Esophagus (tissue), 2 donors: ENCODE measurements around the gene APBB2. TPM values are rescaled to one million over a fixed set of nuclear protein-coding genes. Genes with fewer than 3 reads are reported as not detected.

Experiments
- H3K27ac ChIP-seq, 2 donors: one replicate each; pipeline ENCODE4 v1.5.1; 2013; ENCODE audit warnings: low read depth in 2 of 2, mild to moderate bottlenecking in 2 of 2, inconsistent platforms in 1 of 2, low read length in 1 of 2, moderate library complexity in 1 of 2
- H3K27me3 ChIP-seq, 2 donors: one replicate each; pipeline ENCODE4 v1.6.1; 2013; ENCODE audit warnings: low read length in 2 of 2, control low read depth in 1 of 2, mild to moderate bottlenecking in 1 of 2; ENCODE audit not compliant: insufficient read depth in 2 of 2, control insufficient read depth in 1 of 2
- H3K36me3 ChIP-seq, 2 donors: one replicate each; pipeline ENCODE4 v1.6.1; 2013; ENCODE audit warnings: low read length in 1 of 2; ENCODE audit not compliant: control insufficient read depth in 2 of 2, insufficient read depth in 2 of 2
- H3K4me1 ChIP-seq, 2 donors: one replicate each; pipeline ENCODE4 v1.6.1; 2013; ENCODE audit warnings: low read length in 1 of 2; ENCODE audit not compliant: control insufficient read depth in 2 of 2, insufficient read depth in 2 of 2
- H3K4me3 ChIP-seq, 2 donors: one replicate each; pipeline ENCODE4 v1.5.1; 2013; ENCODE audit warnings: low read length in 2 of 2, mild to moderate bottlenecking in 2 of 2, low read depth in 1 of 2, moderate library complexity in 1 of 2
- H3K9me3 ChIP-seq, 2 donors: one replicate each; pipeline ENCODE4 v1.6.1; 2013; ENCODE audit warnings: mild to moderate bottlenecking in 2 of 2, low read depth in 1 of 2, low read length in 1 of 2, moderate library complexity in 1 of 2; ENCODE audit not compliant: control insufficient read depth in 2 of 2, insufficient read depth in 1 of 2
- WGBS, 2 donors: extraction: QIAGEN DNeasy Blood & Tissue Kit; methylation state at CpG; one replicate each; pipeline ENCODE4 v1.1.7; 2013; 5-methylcytosine and 5-hydroxymethylcytosine counted together
- polyA plus RNA-seq, 2 donors: library from polyadenylated mRNA; stranded (reverse); fragments of 200-250 nt; gene quantifications; one replicate each; pipeline ENCODE4 v1.2.3, GENCODE V29; 2013
- donor health status: healthy with polysubstance abuse.
- donor health status: Bipolar disorder and iron deficiency.

The APBB2 gene
- polyA plus RNA-seq, 2 donors, result 3.0 to 4.0 TPM

GRCh38 chr4:40850496-40850895 lies 363.8 kb downstream of the APBB2 start:
- Histone ChIP-seq H3K4me1 (no peaks in the 10 kb centered on the region), H3K36me3 (no peaks in the 10 kb centered on the region), H3K27ac (no peak overlapping the region), H3K4me3 (no peak overlapping the region), H3K9me3 (no peaks in the 10 kb centered on the region), H3K27me3 (no peaks in the 10 kb centered on the region)
- 86 to 88% methylated on average over 4 of the region's 4 CpGs for WGBS, 2 donors

DNA sequence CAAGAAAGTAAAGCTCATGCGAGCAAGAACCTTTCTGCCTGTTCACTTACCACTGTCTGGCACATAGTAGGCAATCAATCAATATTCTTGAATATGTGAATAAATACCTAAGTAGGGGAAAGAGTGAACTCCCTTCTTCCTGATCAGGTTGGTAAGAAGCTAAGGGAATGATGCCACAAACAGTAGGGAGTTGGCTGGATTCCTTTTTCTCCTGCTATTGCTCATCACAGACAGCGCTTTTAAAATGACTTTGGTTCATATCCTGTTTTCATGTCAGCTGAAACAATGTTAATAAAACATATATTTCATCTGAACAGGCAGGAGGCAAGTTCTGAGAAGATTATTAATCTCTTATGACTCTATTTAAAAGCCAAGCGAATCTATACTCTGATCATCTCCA lies 365.4 kb downstream of the APBB2 start:
- 69 to 74% methylated on average over 3 of the region's 3 CpGs for WGBS, 2 donors
- Histone ChIP-seq H3K9me3 (no peaks in the 10 kb centered on the region), H3K36me3 (no peaks in the 10 kb centered on the region), H3K4me1 (no peaks in the 10 kb centered on the region), H3K4me3 (no peak overlapping the region), H3K27ac (no peak overlapping the region), H3K27me3 (no peaks in the 10 kb centered on the region)

- H3K27ac ChIP-seq, result no peak overlapping the region
- no peaks in the 10 kb centered on the region for H3K36me3 ChIP-seq
- no peak overlapping the region for H3K4me3 ChIP-seq
- no peaks in the 10 kb centered on the region for H3K27me3 ChIP-seq
- no peaks in the 10 kb centered on the region for H3K9me3 ChIP-seq
- no peaks in the 10 kb centered on the region for H3K4me1 ChIP-seq
- 85% methylated on average over 5 of the region's 5 CpGs for WGBS, 2 donors
Observed at GRCh38 chr4:40848251-40848650, 366.1 kb downstream of the APBB2 start.

GRCh38 chr4:40846532-40846931 lies 367.8 kb downstream of the APBB2 start:
- H3K36me3 ChIP-seq, result no peaks in the 10 kb centered on the region
- no peaks in the 10 kb centered on the region for H3K4me1 ChIP-seq
- WGBS, 2 donors, result 93% methylated on average over 5 of the region's 5 CpGs
- no peak overlapping the region for H3K27ac ChIP-seq
- no peaks in the 10 kb centered on the region for H3K9me3 ChIP-seq
- H3K27me3 ChIP-seq, result no peaks in the 10 kb centered on the region
- no peak overlapping the region for H3K4me3 ChIP-seq

GRCh38 chr4:40845154-40845835 lies 369.0 kb downstream of the APBB2 start:
- Histone ChIP-seq H3K9me3 (no peaks in the 10 kb centered on the region), H3K36me3 (no peaks in the 10 kb centered on the region), H3K4me3 (no peak overlapping the region), H3K27ac (no peak overlapping the region), H3K27me3 (no peaks in the 10 kb centered on the region), H3K4me1 (no peaks in the 10 kb centered on the region)
- 80 to 85% methylated on average over 10 of the region's 10 CpGs for WGBS, 2 donors

- Histone ChIP-seq H3K4me1 (no peaks in the 10 kb centered on the region), H3K9me3 (no peaks in the 10 kb centered on the region), H3K27ac (no peak overlapping the region), H3K4me3 (no peak overlapping the region), H3K27me3 (no peaks in the 10 kb centered on the region), H3K36me3 (no peaks in the 10 kb centered on the region)
- WGBS, 2 donors, result 83 to 84% methylated on average over 6 of the region's 6 CpGs
Observed at GRCh38 chr4:40844261-40844660, 370.1 kb downstream of the APBB2 start.

DNA sequence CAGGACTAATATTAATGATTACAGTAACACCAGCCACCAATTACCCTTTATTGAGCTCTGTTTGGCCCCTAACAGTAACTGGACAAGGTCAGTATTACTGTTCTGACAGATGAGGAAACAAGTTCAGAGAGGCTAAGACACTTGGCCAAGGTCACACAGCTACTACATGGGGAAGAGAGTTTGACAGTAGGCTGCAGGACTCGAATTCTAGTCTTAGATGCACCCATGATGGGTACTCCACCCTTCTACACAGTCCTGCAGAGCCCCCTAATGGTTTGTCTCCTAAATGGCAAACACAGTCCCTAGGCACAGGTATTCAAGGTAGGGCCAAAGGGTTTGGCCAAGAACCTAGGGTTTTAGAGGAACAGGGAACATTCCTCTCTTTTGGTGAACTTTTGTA lies 370.6 kb downstream of the APBB2 start:
- H3K27me3 ChIP-seq, result no peaks in the 10 kb centered on the region
- WGBS, 2 donors, result 72 to 76% methylated on average over 1 of the region's 1 CpG
- H3K4me1 ChIP-seq, result no peaks in the 10 kb centered on the region
- H3K9me3 ChIP-seq, result no peaks in the 10 kb centered on the region
- H3K4me3 ChIP-seq, result no peak overlapping the region
- H3K27ac ChIP-seq, result no peak overlapping the region
- H3K36me3 ChIP-seq, result no peaks in the 10 kb centered on the region

GRCh38 chr4:40842725-40843423 lies 371.5 kb downstream of the APBB2 start:
- no peak overlapping the region for H3K27ac ChIP-seq
- no peaks in the 10 kb centered on the region for H3K9me3 ChIP-seq
- no peaks in the 10 kb centered on the region for H3K4me1 ChIP-seq
- H3K36me3 ChIP-seq, result no peaks in the 10 kb centered on the region
- H3K27me3 ChIP-seq, result no peaks in the 10 kb centered on the region
- H3K4me3 ChIP-seq, result no peak overlapping the region
- WGBS, 2 donors, result 75 to 77% methylated on average over 14 of the region's 14 CpGs

- H3K27ac ChIP-seq, result no peak overlapping the region
- no peaks in the 10 kb centered on the region for H3K9me3 ChIP-seq
- H3K4me1 ChIP-seq, result no peaks in the 10 kb centered on the region
- no peaks in the 10 kb centered on the region for H3K27me3 ChIP-seq
- H3K36me3 ChIP-seq, result no peaks in the 10 kb centered on the region
- 91% methylated on average over 13 of the region's 13 CpGs for WGBS, 2 donors
- no peak overlapping the region for H3K4me3 ChIP-seq
Observed at GRCh38 chr4:40842318-40842717, 372.0 kb downstream of the APBB2 start.
